Muscle of back (tissue), 11 donors: Measurements from ENCODE around the gene TMEM217. TPM values are rescaled to one million over a fixed set of nuclear protein-coding genes. Genes with fewer than 3 reads are reported as not detected.

ENCODE experiments used
- DNase-seq, 3 donors: peaks; one replicate each; pipeline versions ENCODE4 v3.0.0 to v3.0.0-alpha.2; 2013
- polyA plus RNA-seq, 10 donors: library from polyadenylated mRNA; unstranded; fragments of 120-200 nt; gene quantifications; one replicate each; pipeline ENCODE4 v1.2.1, GENCODE V29; 2013; ENCODE audit not compliant: insufficient read length in 10 of 10

Gene TMEM217
- polyA plus RNA-seq, 10 donors = 0.37 to 1.3 (median 0.59) TPM

DNA sequence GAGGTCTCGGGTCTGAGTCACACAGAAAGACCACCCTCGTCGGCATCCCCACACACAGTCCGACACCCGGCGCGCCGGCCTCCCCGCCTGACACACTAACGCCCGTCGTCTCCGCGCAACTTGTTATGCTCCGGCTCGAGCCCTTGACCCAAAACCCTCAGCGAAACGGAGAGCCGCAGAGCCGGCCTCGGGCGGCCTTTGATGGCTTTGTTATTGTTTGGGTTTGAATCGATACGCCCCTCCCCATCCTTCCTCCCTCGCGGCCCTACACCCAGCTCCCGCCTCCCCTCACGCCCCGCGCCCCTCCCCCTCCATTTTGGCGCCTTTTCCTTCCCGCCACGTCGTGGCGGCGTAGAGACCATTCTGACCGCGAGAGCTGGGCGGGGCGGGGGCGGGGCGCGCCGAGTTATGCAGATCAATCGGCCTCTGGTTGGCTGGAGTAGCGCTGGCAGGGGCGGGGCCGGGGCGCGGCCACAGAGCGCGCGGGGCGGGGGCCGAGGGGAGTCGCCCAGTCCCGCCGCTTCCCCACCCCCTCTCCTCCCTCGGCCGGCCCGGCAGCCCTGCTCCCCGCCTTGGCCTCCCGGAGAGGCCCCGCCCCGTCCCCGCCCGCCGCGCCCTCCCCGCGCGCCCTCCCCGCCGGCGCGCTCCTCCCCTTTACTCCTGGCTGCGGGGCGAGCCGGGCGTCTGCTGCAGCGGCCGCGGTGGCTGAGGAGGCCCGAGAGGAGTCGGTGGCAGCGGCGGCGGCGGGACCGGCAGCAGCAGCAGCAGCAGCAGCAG is 88.3 kb downstream of the TMEM217 start, which contains the start of gene PIM1:
Gene PIM1 (plus strand): TSS at position 657 of the 777 bp plus-strand sequence. CDS start 424 bp downstream, outside the sequence.
- peak; percentile 99 for DNase-seq

DNA sequence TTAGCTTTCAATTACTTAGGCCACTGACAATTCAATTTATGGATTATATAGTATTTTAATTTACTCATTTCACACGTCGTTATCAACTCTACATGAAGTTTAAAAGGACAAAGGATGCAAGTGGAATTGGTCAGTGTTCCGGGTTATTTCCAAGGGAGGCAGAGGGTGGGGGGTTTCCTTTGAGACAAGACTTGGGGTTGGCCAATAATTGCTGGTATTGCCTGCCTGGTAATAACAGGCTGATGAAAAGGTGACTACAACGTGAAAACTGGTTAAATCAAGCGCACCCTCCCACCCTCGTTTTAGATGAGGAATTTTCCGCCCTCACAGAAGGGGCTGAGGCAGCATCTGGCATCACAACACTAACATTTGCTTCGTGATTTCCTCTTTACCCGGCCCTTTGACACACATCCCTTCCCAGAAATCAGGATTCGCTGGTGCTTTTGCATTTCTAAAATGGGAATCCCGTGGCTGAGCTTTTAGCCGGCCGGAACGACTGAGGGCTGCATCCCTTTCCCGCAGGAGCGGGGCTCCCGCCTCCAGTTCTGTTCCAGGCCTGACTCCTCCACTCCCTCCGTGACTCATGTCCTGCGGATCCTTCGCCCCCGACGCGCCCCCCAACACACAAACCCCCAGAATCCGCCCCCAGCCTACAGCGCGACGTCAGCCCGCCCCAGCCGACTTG is 89.0 kb downstream of the TMEM217 start:
- no peak for DNase-seq

DNA sequence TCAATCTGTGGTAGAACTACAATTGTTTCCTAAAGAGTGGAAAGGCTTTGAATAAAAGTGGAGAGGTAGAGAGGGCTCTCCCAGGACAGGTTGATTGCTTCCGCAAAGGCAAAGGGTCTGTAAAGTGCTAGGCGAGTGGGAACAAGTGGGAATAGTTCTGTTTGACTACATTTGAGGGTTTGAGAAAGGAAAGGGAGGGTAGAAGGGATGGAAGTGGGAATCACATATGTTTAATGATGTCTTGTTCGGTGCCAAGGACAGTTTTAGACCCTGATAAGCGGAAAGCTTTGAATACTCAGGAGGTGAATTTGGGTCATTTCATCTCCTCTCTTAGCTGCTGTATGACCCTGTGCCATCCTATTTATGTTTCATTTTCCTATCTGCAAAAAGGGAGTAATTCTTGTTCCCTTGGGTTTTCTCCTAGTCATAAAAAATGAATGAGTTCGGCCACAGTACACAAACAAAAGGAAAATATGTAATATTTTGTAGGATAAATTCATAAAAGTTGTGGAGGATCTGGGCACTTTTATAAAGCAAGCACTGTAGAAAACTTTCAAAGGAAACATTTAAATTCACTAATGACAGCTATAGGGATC is 89.7 kb downstream of the TMEM217 start:
- DNase-seq = peak in 1 of 3 donors; percentile 33

DNA sequence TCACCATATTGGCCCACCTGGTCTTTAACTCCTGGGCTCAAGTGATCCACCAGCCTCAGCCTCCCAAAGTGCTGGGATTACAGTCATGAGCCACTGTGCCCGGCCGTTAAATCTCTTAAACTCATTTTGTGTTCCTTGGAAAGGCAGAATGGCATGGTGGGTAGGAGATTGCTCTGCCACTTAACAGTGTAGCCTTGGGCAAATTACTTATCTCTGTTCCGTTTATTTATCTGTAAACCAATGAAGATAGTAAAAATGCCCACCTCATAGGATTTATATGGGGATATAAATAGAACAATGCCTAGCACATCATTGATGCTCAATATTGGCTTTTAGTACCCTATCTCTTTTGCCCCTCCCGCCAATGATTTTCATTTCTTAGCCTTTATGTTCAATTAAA is 95.2 kb downstream of the TMEM217 start:
- DNase-seq = no peak

Other genes with a start within 250 kb of the TMEM217 start
- gene PIM1, start 88.0 kb downstream of the TMEM217 start, polyA plus RNA-seq = 10 to 100 TPM; 18.5 to 45.4 (median 27.7) TPM
- 1 to 10 TPM; 5.7 to 7.9 (median 7.3) TPM for gene TBC1D22B, start 372 bp downstream of the TMEM217 start, polyA plus RNA-seq
- 10 to 100 TPM; 13.0 to 22.1 (median 15.8) TPM for gene RNF8, start 95.8 kb upstream of the TMEM217 start, polyA plus RNA-seq
- 10 to 100 TPM; 25.8 to 41.3 (median 29.2) TPM for gene CMTR1, start 175.1 kb upstream of the TMEM217 start, polyA plus RNA-seq
- 10 to 100 TPM; 18.5 to 26.6 (median 22.0) TPM for gene CCDC167, start 241.7 kb upstream of the TMEM217 start, polyA plus RNA-seq